C4-2B (cell line): ENCODE measurements around the gene RC3H2.
"Not testable (repeated sequence)": the region's sequence is repeated elsewhere in the genome, so short reads cannot be mapped to it uniquely, and the experiment has no call there.

Experiments used
- H3K27ac ChIP-seq: fragments of 450-650 bp; 2 replicates; pipeline ENCODE4 v1.5.1; 2017
- ZFX ChIP-seq: fragments of 450-650 bp; IDR thresholded peaks from 2 replicates; pipeline ENCODE4 v1.6.1; 2017
- TF ChIP-seq, protein P1 (sequence below): fragments of 450-650 bp; conservative IDR thresholded peaks from 2 replicates; pipeline ENCODE4 v1.5.1; 2017; ENCODE audit warnings: mild to moderate bottlenecking

The RC3H2 gene

DNA sequence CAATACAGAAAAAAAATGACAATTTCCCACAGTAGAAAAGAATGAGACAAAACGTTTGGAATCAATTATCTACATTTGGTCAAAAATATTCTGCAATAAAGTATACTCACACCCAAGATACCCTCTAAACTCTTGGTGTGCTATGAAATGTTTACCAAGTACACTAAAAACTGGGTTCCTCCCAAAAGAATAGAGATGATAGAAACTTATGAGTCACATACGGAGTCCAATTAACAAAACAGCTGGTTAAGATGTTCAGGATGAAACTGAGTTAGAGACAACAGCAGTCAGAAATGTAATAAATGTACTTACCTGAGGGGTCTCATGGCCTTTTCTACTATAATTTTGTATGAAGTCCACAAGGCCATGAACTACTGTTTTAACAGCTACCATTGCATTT lies 25.7 kb downstream of the RC3H2 start:
- no peak overlapping the region for H3K27ac ChIP-seq
- no peak for TF ChIP-seq ZFX
- TF ChIP-seq, protein P1, sequence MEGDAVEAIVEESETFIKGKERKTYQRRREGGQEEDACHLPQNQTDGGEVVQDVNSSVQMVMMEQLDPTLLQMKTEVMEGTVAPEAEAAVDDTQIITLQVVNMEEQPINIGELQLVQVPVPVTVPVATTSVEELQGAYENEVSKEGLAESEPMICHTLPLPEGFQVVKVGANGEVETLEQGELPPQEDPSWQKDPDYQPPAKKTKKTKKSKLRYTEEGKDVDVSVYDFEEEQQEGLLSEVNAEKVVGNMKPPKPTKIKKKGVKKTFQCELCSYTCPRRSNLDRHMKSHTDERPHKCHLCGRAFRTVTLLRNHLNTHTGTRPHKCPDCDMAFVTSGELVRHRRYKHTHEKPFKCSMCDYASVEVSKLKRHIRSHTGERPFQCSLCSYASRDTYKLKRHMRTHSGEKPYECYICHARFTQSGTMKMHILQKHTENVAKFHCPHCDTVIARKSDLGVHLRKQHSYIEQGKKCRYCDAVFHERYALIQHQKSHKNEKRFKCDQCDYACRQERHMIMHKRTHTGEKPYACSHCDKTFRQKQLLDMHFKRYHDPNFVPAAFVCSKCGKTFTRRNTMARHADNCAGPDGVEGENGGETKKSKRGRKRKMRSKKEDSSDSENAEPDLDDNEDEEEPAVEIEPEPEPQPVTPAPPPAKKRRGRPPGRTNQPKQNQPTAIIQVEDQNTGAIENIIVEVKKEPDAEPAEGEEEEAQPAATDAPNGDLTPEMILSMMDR, result no peak

DNA sequence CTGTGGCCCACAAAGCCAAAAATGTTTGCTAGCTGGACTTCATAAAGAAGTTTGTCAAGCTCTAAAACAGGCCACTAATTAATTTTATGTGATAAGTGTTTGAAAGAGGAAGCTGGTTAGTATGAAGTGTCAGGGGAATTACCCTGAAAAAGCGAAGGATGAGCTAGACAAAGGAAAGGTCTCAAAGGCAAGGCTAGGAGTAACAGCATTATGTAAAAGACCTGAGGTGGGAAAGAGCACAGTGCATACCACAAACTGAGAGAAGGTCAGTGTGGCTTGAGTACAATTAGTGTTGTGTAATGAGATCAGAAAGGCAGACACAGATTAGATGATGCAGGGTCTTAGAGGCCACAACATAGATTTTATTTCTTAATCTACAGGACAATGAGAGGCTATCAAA lies 29.6 kb downstream of the RC3H2 start:
- no peak for TF ChIP-seq ZFX
- TF ChIP-seq, protein P1, result no peak
- H3K27ac ChIP-seq, result no peak overlapping the region

DNA sequence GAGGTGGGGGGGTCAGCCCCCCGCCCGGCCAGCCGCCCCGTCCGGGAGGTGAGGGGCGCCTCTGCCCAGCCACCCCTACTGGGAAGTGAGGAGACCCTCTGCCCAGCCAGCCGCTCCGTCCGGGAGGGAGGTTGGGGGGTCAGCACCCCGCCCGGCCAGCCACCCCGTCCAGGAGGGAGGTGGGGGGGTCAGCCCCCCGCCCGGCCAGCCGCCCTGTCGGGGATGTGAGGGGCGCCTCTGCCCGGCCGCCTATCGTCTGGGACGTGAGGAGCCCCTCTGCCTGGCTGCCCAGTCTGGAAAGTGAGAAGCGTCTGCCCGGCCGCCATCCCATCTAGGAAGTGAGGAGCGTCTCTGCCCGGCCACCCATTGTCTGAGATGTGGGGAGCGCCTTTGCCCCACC lies 37.9 kb downstream of the RC3H2 start:
- H3K27ac ChIP-seq, result not testable (repeated sequence)

DNA sequence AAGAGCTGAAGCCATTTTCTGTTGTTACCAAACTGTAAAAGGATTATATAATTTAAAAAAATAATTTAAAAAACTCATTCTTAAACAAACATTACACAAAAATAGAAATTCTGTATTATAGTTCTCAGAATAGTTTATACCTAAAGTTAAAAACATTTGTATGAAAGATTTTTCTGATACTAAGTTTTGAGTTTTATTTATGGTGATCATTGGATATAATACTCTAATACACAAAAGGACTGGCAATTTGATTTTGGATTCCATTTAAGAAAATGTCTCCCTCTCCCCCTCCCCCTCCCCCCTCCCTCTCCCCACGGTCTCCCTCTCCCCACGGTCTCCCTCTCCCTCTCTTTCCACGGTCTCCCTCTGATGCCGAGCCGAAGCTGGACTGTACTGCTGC lies 39.1 kb downstream of the RC3H2 start:
- TF ChIP-seq, protein P1, result no peak
- no peak for TF ChIP-seq ZFX
- no peak overlapping the region for H3K27ac ChIP-seq

DNA sequence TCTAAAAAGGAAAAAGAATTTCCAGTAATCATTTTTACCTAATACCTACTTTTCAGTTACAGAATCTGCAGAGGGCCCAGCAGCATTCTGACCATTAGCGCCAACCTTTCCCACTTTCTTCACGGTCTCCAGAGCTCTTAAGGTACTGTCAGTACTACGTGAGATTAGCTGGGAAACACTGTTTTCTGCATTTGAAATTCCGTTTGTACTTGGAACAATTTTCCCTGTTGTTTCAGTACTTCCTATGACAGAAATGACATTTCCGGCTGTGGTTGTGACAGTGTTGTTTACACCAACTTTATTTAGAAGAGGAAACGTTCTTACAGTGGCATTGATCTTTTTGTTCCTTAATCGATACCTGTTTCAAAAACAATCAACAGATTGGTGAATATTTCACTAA lies 39.9 kb downstream of the RC3H2 start:
- TF ChIP-seq, protein P1, result no peak
- TF ChIP-seq ZFX, result no peak
- no peak overlapping the region for H3K27ac ChIP-seq

DNA sequence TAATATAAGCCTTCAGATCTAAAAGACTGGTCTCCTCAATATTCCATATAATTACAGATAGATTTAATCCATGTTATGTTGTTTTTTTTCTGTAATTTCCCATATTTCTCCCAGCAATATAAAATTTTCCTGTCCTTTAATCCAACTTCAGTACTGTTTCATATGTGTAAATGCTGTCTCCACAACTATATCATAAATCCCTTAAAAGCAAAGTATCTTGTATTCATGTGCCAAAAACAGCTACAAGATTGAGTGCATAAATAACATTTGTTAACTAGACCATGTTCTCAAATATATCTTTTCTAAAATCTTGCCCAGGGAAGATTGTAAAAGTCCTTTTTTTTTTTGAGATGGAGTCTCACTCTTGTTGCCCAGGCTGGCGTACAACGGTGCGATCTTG lies 41.8 kb downstream of the RC3H2 start:
- no peak for TF ChIP-seq ZFX
- TF ChIP-seq, protein P1, result no peak
- no peak overlapping the region for H3K27ac ChIP-seq

DNA sequence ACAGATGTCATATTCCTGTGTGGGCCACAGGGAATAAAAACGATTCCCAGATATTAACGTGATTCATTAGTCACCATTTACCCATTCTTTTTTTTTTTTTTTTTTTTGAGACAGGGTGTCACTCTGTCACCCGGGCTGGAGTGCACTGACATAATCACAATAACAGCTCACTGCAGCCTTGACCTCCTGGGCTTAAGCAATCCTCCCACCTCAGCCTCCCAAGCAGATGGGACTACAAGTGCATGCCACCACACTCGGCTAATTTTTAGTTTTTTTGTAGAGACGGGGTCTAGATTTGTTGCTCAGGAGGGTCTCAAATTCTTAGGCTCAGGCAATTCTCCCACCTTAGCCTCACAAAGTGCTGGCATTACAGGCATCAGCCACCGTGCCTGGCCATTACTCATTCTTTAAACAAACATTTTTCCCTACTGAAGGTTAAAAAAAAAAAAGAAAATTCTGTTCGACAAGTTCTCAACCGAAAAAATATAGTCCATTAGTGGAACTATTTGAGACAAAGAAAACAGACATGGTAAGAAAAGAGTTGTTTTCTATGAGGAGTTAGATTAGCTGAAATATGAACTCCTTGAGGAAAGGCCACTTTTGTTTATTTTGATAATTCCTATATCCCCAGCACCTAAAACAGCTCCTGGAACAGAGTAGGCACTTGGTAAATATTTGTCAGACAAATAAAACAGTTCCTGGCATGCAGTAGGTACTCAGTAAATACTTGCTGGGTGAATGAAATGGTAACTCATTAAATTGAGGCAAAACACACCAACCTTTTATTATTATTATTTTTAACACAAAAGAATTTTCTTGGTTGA lies 44.6 kb downstream of the RC3H2 start:
- peak overlapping the region; percentile 68 for H3K27ac ChIP-seq
- no peak for TF ChIP-seq ZFX
- TF ChIP-seq, protein P1, result no peak

DNA sequence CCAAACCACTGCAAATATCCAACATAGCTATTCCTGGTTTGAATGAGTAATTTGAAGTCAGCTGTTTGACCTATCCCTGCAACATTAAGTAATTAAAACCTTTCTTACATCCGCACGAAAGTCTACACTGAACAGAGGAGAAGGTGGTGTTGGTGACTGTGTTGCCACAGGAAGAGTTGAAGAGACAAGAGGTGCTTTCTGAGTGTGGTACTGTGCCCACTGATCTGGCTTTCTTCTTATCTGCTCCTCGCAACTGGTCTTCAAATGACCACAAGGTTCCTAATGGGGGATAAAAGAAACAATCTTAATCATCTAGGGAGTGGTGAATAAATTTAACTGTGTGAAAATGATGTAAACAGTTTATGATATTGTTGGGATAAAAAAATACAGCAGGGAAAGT lies 47.3 kb downstream of the RC3H2 start:
- H3K27ac ChIP-seq, result no peak overlapping the region
- TF ChIP-seq, protein P1, result no peak
- no peak for TF ChIP-seq ZFX

DNA sequence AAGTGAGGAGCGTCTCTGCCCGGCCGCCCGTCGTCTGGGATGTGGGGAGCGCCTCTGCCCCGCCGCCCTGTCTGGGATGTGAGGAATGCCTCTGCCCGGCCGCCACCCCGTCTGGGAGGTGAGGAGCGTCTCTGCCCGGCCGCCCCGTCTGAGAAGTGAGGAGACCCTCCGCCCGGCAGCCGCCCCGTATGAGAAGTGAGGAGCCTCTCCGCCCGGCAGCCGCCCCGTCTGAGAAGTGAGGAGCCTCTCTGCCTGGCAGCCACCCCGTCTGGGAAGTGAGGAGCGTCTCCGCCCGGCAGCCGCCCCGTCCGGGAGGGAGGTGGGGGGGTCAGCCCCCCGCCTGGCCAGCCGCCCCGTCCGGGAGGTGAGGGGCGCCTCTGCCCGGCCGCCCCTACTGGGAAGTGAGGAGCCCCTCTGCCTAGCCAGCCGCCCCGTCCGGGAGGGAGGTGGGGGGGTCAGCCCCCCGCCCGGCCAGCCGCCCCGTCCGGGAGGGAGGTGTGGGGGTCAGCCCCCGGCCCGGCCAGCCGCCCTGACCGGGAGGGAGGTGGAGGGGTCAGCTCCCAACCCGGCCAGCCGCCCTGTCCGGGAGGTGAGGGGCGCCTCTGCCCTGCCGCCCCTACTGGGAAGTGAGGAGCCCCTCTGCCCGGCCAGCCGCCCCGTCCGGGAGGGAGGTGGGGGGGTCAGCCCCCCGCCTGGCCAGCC lies 52.9 kb downstream of the RC3H2 start:
- H3K27ac ChIP-seq, result not testable (repeated sequence)
